ENCODE results near the gene VPS41.

The VPS41 gene

GRCh38 chr7:38880454-38880853 lies 28.5 kb downstream of the VPS41 start:
- Histone ChIP-seq H3K4me2 (ENCODE audit: insufficient read depth, low read length) (no peak overlapping the region), H3K79me2 (ENCODE audit: insufficient read depth, low read length) (peaks cover 11% of the 10 kb centered on the region), H3K4me3 (ENCODE audit: low read depth in 1 of 2, low read length in 2 of 2) (no peak overlapping the region), H3K4me1 (ENCODE audit: insufficient read depth, low read length) (no peaks in the 10 kb centered on the region), H3K27me3 (ENCODE audit: insufficient read depth, low read length, poor library complexity) (no peaks in the 10 kb centered on the region), H3K9me3 (ENCODE audit: insufficient read depth, low read length, severe bottlenecking) (no peaks in the 10 kb centered on the region), H2AFZ (ENCODE audit: low read depth, low read length) (no peak overlapping the region), H3K27ac (ENCODE audit: low read length) (no peak overlapping the region), H4K20me1 (ENCODE audit: insufficient read depth, low read length) (no peaks in the 10 kb centered on the region; the same call in 1 of the 2 replicates), H3K36me3 (ENCODE audit: insufficient read depth, low read length) (no peaks in the 10 kb centered on the region), H3K9ac (ENCODE audit: low read depth, low read length) (no peak overlapping the region)
- ATAC-seq (ENCODE audit: insufficient read depth, low read depth) (no peak), DNase-seq (no peak)
- no peak for TF ChIP-seq EZH2 (IDR thresholded peaks at IDR 0.05; ENCODE audit: borderline replicate concordance, low read depth, low read length, severe bottlenecking)
- TF ChIP-seq, protein P1, sequence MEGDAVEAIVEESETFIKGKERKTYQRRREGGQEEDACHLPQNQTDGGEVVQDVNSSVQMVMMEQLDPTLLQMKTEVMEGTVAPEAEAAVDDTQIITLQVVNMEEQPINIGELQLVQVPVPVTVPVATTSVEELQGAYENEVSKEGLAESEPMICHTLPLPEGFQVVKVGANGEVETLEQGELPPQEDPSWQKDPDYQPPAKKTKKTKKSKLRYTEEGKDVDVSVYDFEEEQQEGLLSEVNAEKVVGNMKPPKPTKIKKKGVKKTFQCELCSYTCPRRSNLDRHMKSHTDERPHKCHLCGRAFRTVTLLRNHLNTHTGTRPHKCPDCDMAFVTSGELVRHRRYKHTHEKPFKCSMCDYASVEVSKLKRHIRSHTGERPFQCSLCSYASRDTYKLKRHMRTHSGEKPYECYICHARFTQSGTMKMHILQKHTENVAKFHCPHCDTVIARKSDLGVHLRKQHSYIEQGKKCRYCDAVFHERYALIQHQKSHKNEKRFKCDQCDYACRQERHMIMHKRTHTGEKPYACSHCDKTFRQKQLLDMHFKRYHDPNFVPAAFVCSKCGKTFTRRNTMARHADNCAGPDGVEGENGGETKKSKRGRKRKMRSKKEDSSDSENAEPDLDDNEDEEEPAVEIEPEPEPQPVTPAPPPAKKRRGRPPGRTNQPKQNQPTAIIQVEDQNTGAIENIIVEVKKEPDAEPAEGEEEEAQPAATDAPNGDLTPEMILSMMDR (IDR thresholded peaks at IDR 0.05; ENCODE audit: borderline replicate concordance, extremely low read depth, low read length, poor library complexity, severe bottlenecking) = no peak

DNA sequence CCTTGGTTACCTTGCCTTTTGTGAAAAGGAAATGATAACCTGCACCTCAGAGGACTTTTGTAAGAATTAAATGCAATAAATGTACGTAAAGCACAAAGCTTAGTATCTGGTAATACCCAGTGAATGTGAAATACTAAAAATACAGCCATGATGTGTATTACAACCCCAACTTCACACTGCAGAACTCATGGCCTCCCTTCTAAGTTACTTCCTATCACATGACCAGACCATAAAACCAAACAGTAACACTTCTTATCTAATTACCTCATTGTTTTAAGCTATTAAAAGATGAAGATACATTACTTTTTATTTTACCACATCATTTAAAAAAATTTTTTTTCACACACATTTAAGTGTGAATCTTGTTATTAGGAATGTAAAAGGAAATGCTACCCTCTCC lies 29.0 kb downstream of the VPS41 start:
- Histone ChIP-seq H3K9ac (ENCODE audit: low read depth, low read length) (no peak overlapping the region), H3K9me3 (ENCODE audit: insufficient read depth, low read length, severe bottlenecking) (no peaks in the 10 kb centered on the region), H3K27ac (ENCODE audit: low read length) (no peak overlapping the region), H3K4me2 (ENCODE audit: insufficient read depth, low read length) (no peak overlapping the region), H2AFZ (ENCODE audit: low read depth, low read length) (no peak overlapping the region), H4K20me1 (ENCODE audit: insufficient read depth, low read length) (no peaks in the 10 kb centered on the region; the same call in 1 of the 2 replicates), H3K79me2 (ENCODE audit: insufficient read depth, low read length) (peaks cover 11% of the 10 kb centered on the region), H3K36me3 (ENCODE audit: insufficient read depth, low read length) (no peaks in the 10 kb centered on the region), H3K27me3 (ENCODE audit: insufficient read depth, low read length, poor library complexity) (no peaks in the 10 kb centered on the region), H3K4me1 (ENCODE audit: insufficient read depth, low read length) (no peaks in the 10 kb centered on the region), H3K4me3 (ENCODE audit: low read depth in 1 of 2, low read length in 2 of 2) (no peak overlapping the region)
- DNase-seq = no peak
- no peak for ATAC-seq (ENCODE audit: insufficient read depth, low read depth)
- TF ChIP-seq EZH2 (IDR thresholded peaks at IDR 0.05; ENCODE audit: borderline replicate concordance, low read depth, low read length, severe bottlenecking) = no peak
- TF ChIP-seq, protein P1 (IDR thresholded peaks at IDR 0.05; ENCODE audit: borderline replicate concordance, extremely low read depth, low read length, poor library complexity, severe bottlenecking) = no peak

- ATAC-seq (ENCODE audit: insufficient read depth, low read depth) (no peak), DNase-seq (no peak)
- Histone ChIP-seq H3K4me1 (ENCODE audit: insufficient read depth, low read length) (peaks cover 1% of the 10 kb centered on the region; the same call in 1 of the 2 replicates), H3K9ac (ENCODE audit: low read depth, low read length) (no peak overlapping the region), H3K9me3 (ENCODE audit: insufficient read depth, low read length, severe bottlenecking) (no peaks in the 10 kb centered on the region), H2AFZ (ENCODE audit: low read depth, low read length) (no peak overlapping the region), H3K4me2 (ENCODE audit: insufficient read depth, low read length) (no peak overlapping the region), H3K79me2 (ENCODE audit: insufficient read depth, low read length) (peaks cover 11% of the 10 kb centered on the region), H3K27me3 (ENCODE audit: insufficient read depth, low read length, poor library complexity) (no peaks in the 10 kb centered on the region), H3K36me3 (ENCODE audit: insufficient read depth, low read length) (no peaks in the 10 kb centered on the region), H3K27ac (ENCODE audit: low read length) (no peak overlapping the region), H3K4me3 (ENCODE audit: low read depth in 1 of 2, low read length in 2 of 2) (no peak overlapping the region), H4K20me1 (ENCODE audit: insufficient read depth, low read length) (no peaks in the 10 kb centered on the region; the same call in 1 of the 2 replicates)
- TF ChIP-seq EZH2 (IDR thresholded peaks at IDR 0.05; ENCODE audit: borderline replicate concordance, low read depth, low read length, severe bottlenecking) = no peak
- TF ChIP-seq, protein P1 (IDR thresholded peaks at IDR 0.05; ENCODE audit: borderline replicate concordance, extremely low read depth, low read length, poor library complexity, severe bottlenecking) = no peak
These were observed 30.1 kb downstream of the VPS41 start for GRCh38 chr7:38878694-38879457.

All from DND-41 (cell line).